B cell (primary cell): ENCODE results near the gene OTULIN.

Experiments
- EZH2 ChIP-seq: IDR thresholded peaks from 2 replicates; pipeline ENCODE4 v1.6.1; 2012; ENCODE audit warnings: borderline replicate concordance, low read depth, mild to moderate bottlenecking, moderate library complexity, low read length; ENCODE audit not compliant: insufficient read depth, poor library complexity, severe bottlenecking
- TF ChIP-seq, protein P1 (sequence below): fragments of 200-600 bp; IDR thresholded peaks from one replicate; pipeline ENCODE4 v1.8.0; 2022; ENCODE audit warnings: antibody characterized with exemption, mild to moderate bottlenecking

DNA sequence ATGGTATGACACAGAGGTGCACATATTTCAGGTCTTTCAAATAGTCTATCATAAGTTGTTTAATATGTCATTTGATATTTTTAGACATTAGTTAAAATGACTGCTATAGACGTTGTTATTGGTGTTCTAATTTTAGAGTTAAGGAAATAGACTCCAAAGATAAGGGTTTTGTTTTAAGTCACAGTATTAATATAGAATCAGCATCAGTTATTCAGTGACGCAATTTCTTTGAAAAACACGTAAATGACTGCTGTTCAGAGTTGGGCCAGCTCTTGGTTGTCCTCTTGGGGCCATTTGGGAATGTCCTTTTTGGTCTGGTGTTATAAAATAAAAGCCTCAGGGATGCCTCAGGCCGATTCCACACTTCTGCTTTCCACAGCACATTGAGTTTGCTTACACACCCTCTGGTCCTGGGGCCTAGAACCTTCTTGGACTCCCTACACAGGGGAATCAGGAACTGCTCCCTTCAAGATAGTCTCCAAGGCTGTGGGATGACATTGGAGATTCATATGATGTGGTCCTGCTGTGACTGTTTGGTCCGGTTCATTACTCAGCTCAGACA is 14.3 kb downstream of the OTULIN start:
- TF ChIP-seq, protein P1, sequence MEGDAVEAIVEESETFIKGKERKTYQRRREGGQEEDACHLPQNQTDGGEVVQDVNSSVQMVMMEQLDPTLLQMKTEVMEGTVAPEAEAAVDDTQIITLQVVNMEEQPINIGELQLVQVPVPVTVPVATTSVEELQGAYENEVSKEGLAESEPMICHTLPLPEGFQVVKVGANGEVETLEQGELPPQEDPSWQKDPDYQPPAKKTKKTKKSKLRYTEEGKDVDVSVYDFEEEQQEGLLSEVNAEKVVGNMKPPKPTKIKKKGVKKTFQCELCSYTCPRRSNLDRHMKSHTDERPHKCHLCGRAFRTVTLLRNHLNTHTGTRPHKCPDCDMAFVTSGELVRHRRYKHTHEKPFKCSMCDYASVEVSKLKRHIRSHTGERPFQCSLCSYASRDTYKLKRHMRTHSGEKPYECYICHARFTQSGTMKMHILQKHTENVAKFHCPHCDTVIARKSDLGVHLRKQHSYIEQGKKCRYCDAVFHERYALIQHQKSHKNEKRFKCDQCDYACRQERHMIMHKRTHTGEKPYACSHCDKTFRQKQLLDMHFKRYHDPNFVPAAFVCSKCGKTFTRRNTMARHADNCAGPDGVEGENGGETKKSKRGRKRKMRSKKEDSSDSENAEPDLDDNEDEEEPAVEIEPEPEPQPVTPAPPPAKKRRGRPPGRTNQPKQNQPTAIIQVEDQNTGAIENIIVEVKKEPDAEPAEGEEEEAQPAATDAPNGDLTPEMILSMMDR = no peak
- TF ChIP-seq EZH2 = no peak
